K562 (cell line): ENCODE results near the gene TAMALIN. TPM values are rescaled to one million over a fixed set of nuclear protein-coding genes. Genes with fewer than 3 reads are reported as not detected.

ENCODE experiments used
- ATAC-seq: fragments of 200-7000 bp; cut with Tn5 transposase; 3 replicates; pipeline ENCODE4 v1.9.1; 2020; ENCODE audit warnings: moderate library complexity
- BruUV-seq: library from RNA; stranded (reverse); fragments of 400-500 nt; replicated peaks from 2 replicates; lab custom pipeline; 2021; lab: Mats Ljungman, UMichigan
- CTCF ChIA-PET: fragments of 300-600 bp; formaldehyde crosslinking; extraction: SDS; loops from one replicate; lab custom pipeline; 2021; ENCODE audit warnings: low intra/inter-chr PET ratio; lab: Yijun Ruan, JAX
- POLR2A ChIA-PET: fragments of 300-600, 350-650 bp; sonication (Branson Sonifier 250); formaldehyde crosslinking; extraction: SDS; loops from one replicate; lab custom pipeline; 2021; ENCODE audit warnings: antibody characterized with exemption, inconsistent platforms; lab: Yijun Ruan, JAX
- DNase-seq, 4 experiments: peaks; one replicate each; pipeline versions ENCODE4 v3.0.0 to v3.0.0-alpha.2; 2011 to 2018; ENCODE audit warnings: low spot score in 3 of 4, mixed read lengths in 3 of 4; ENCODE audit errors: extremely low read depth in 1 of 4
- FAIRE-seq: peaks from 2 replicates; lab custom pipeline; 2011; peaks lifted over from hg19 to GRCh38; lab: Jason Lieb, UNC
- H2AFZ ChIP-seq: 2 replicates; pipeline ENCODE4 v1.6.0; 2011; ENCODE audit warnings: low read depth, low read length, control low read depth, inconsistent platforms
- H3K27ac ChIP-seq: fragments of 200-600 bp; 3 replicates; pipeline ENCODE4 v1.8.0; 2011; ENCODE audit warnings: low read depth, mild to moderate bottlenecking, control low read depth, inconsistent platforms, low read length, moderate library complexity, mixed read lengths; ENCODE audit errors: extremely low read depth
- H3K27me3 ChIP-seq, 2 experiments: fragments of 300-600 bp in 1 of 2; 2 replicates in 1 of 2; 3 replicates in 1 of 2; pipeline versions ENCODE4 v1.6.0 to v1.8.0; 2011; ENCODE audit warnings: inconsistent platforms in 2 of 2, low read length in 2 of 2, mild to moderate bottlenecking in 1 of 2, mixed read lengths in 1 of 2, moderate library complexity in 1 of 2; ENCODE audit not compliant: control insufficient read depth in 2 of 2, insufficient read depth in 2 of 2
- H3K36me3 ChIP-seq: fragments of 300-600 bp; 3 replicates; pipeline ENCODE4 v1.8.0; 2011; ENCODE audit warnings: mild to moderate bottlenecking, low read length, inconsistent platforms; ENCODE audit not compliant: control insufficient read depth, insufficient read depth
- H3K4me1 ChIP-seq, 2 experiments: fragments of 200-600 bp in 1 of 2; replicated peaks in 1 of 2; 2 replicates in 1 of 2; 3 replicates in 1 of 2; pipeline versions ENCODE4 v1.5.1 to v1.8.0; 2011; ENCODE audit warnings: inconsistent platforms in 2 of 2, low read length in 2 of 2, mild to moderate bottlenecking in 1 of 2, mixed read lengths in 1 of 2, moderate library complexity in 1 of 2; ENCODE audit not compliant: control insufficient read depth in 2 of 2, insufficient read depth in 2 of 2
- H3K4me2 ChIP-seq: 2 replicates; pipeline ENCODE4 v1.6.1; 2011; ENCODE audit warnings: low read length, control low read depth, inconsistent platforms, mixed read lengths; ENCODE audit not compliant: insufficient read depth
- H3K4me3 ChIP-seq: fragments of 200-600 bp; sonication (generic), shearing (Covaris generic); 2 replicates; pipeline ENCODE4 v1.5.1; 2016; ENCODE audit warnings: control low read depth, inconsistent platforms
- H3K79me2 ChIP-seq: fragments of 200-600 bp; 3 replicates; pipeline ENCODE4 v1.8.0; 2011; ENCODE audit warnings: low read length, inconsistent platforms; ENCODE audit not compliant: control insufficient read depth, insufficient read depth
- H3K9ac ChIP-seq, 2 experiments: 2 replicates each; pipeline versions ENCODE4 v1.6.0 to v1.6.1; 2011; ENCODE audit warnings: low read depth in 2 of 2, low read length in 2 of 2, control low read depth in 1 of 2, inconsistent platforms in 1 of 2, mild to moderate bottlenecking in 1 of 2, mixed read lengths in 1 of 2; ENCODE audit not compliant: insufficient read depth in 1 of 2
- H3K9me1 ChIP-seq: one replicate; pipeline ENCODE4 v1.6.0; 2011; ENCODE audit warnings: inconsistent platforms, mild to moderate bottlenecking, low read length, moderate library complexity; ENCODE audit not compliant: control insufficient read depth, insufficient read depth
- H3K9me3 ChIP-seq: replicated peaks from 2 replicates; pipeline ENCODE4 v1.5.1; 2011; ENCODE audit warnings: low read depth, low read length, inconsistent platforms; ENCODE audit not compliant: control insufficient read depth, insufficient read depth
- H4K20me1 ChIP-seq: replicated peaks from 2 replicates; pipeline ENCODE4 v1.6.1; 2011; ENCODE audit warnings: low read length, inconsistent platforms, mixed read lengths; ENCODE audit not compliant: control insufficient read depth, insufficient read depth
- ARID2 ChIP-seq: fragments of 450-650 bp; IDR thresholded peaks from 2 replicates; pipeline ENCODE4 v1.6.1; 2017; ENCODE audit warnings: antibody characterized with exemption, mild to moderate bottlenecking
- BCOR ChIP-seq: fragments of 450-650 bp; IDR thresholded peaks from 2 replicates; pipeline ENCODE4 v1.6.1; 2016
- C11orf30 ChIP-seq: fragments of 450-650 bp; IDR thresholded peaks from 2 replicates; pipeline ENCODE4 v1.6.1; 2016; ENCODE audit warnings: low read depth, mild to moderate bottlenecking
- ETS2 ChIP-seq: IDR thresholded peaks from 2 replicates; pipeline ENCODE4 v1.6.1; 2016; ENCODE audit warnings: borderline replicate concordance, missing genetic modification characterization, mild to moderate bottlenecking, moderate library complexity, missing compliant biosample characterization; ENCODE audit not compliant: poor library complexity, severe bottlenecking
- HDGF ChIP-seq: fragments of 450-650 bp; IDR thresholded peaks from 2 replicates; pipeline ENCODE4 v1.6.1; 2016
- HEY1 ChIP-seq: fragments of 250-450 bp; sonication (Bioruptor Pico); IDR thresholded peaks from 2 replicates; pipeline ENCODE4 v1.5.0; 2020; ENCODE audit warnings: mild to moderate bottlenecking, moderate library complexity, borderline replicate concordance
- KLF16 ChIP-seq: IDR thresholded peaks from 2 replicates; pipeline ENCODE4 v1.6.1; 2016; ENCODE audit warnings: antibody characterized with exemption
- MAFK ChIP-seq: IDR thresholded peaks from 2 replicates; pipeline ENCODE4 v1.6.1; 2011; ENCODE audit warnings: low read length, improper control_type of control experiment
- MAZ ChIP-seq, 2 experiments: fragments of 450-650 bp in 1 of 2; sonication (generic) in 1 of 2; formaldehyde crosslinking; IDR thresholded peaks in 1 of 2; conservative IDR thresholded peaks in 1 of 2; 2 replicates each; pipeline versions ENCODE4 v1.4.0 to v1.5.0; 2020; ENCODE audit warnings: mild to moderate bottlenecking in 1 of 2, missing genetic modification reagents in 1 of 2
- NR2F6 ChIP-seq: fragments of 450-650 bp; formaldehyde crosslinking; IDR thresholded peaks from 2 replicates; pipeline ENCODE4 v1.4.0; 2020; ENCODE audit warnings: mild to moderate bottlenecking
- SRSF3 ChIP-seq: fragments of 200-400 bp; formaldehyde crosslinking; IDR thresholded peaks from 2 replicates; pipeline ENCODE4 v1.6.1; 2016; ENCODE audit warnings: mild to moderate bottlenecking, low read length, moderate library complexity; ENCODE audit not compliant: insufficient read depth
- TFAM ChIP-seq: fragments of 250-450 bp; sonication (Bioruptor Pico); conservative IDR thresholded peaks from 2 replicates; pipeline ENCODE4 v1.5.0; 2021; ENCODE audit warnings: mild to moderate bottlenecking, moderate library complexity
- ZNF316 ChIP-seq: fragments of 450-650 bp; IDR thresholded peaks from 2 replicates; pipeline ENCODE4 v1.6.1; 2016
- ZNF408 ChIP-seq: fragments of 250-450 bp; sonication (Bioruptor Pico); IDR thresholded peaks from 2 replicates; pipeline ENCODE4 v1.4.0; 2020; ENCODE audit warnings: low read depth, mild to moderate bottlenecking, moderate library complexity
- WGBS: fragments of 100-300 bp; shearing (Covaris generic); methylation state at CpG from one replicate; pipeline ENCODE4 v1.1.6; 2016; ENCODE audit warnings: low coverage, mixed read lengths; ENCODE audit not compliant: insufficient coverage; ENCODE audit errors: missing lambda C conversion rate; 5-methylcytosine and 5-hydroxymethylcytosine counted together
- in situ Hi-C: fragments of 300-500 bp; cut with MboI; formaldehyde crosslinking; loops from 4 replicates; pipeline ENCODE4 v1.15.0; 2018; ENCODE audit warnings: inconsistent platforms, mixed read lengths
- intact Hi-C: fragments of 100-400 bp; cut with micrococcal nuclease; formaldehyde crosslinking; loops from 2 replicates; pipeline ENCODE4 v1.14.2; 2022
- polyA plus RNA-seq, 8 experiments: library from polyadenylated mRNA; depleted of rRNA in 4 of 8; stranded (reverse) in 5 of 8; unstranded in 3 of 8; fragments of >200 nt; fragmentation: Nextera tagmentation in 2 of 8; fragmentation: Illumina TruSeq in 1 of 8; extraction: Ambion mirVana in 2 of 8; extraction: Trizol in 1 of 8; gene quantifications; 2 replicates each; pipeline versions ENCODE4 v1.2.1 to v1.2.3, GENCODE V29; 2011 to 2014; ENCODE audit warnings: inconsistent platforms in 1 of 8, missing spikeins in 1 of 8
- total RNA-seq, 7 experiments: library from RNA; depleted of rRNA in 6 of 7; stranded (reverse); fragments of >200 nt in 6 of 7; fragmentation: Illumina TruSeq in 2 of 7; extraction: Trizol in 2 of 7; gene quantifications; 2 replicates each; pipeline versions ENCODE4 v1.2.1 to v1.2.3, GENCODE V29; 2011 to 2021; ENCODE audit warnings: low replicate concordance in 1 of 7
- TF ChIP-seq, protein P1 (sequence below): fragments of 450-650 bp; IDR thresholded peaks from 2 replicates; pipeline ENCODE4 v1.6.1; 2016; ENCODE audit warnings: low read depth, mild to moderate bottlenecking, moderate library complexity
- TF ChIP-seq, protein P2 (sequence below): fragments of 250-450 bp; sonication (Bioruptor Pico); IDR thresholded peaks from 2 replicates; pipeline ENCODE4 v1.5.0; 2021
- TF ChIP-seq, protein P3 (sequence below): sonication (generic); formaldehyde crosslinking; IDR thresholded peaks from 2 replicates; pipeline ENCODE4 v1.8.1; 2023; ENCODE audit warnings: mild to moderate bottlenecking, missing genetic modification reagents

Gene TAMALIN
- total and polyA plus RNA-seq, 9 of the 15 experiments (the other 6 are each of a cell fraction or from before 2014, with no cell fraction given), result 0.74 to 2.2 (median 1.5) TPM; not detected in 2

DNA sequence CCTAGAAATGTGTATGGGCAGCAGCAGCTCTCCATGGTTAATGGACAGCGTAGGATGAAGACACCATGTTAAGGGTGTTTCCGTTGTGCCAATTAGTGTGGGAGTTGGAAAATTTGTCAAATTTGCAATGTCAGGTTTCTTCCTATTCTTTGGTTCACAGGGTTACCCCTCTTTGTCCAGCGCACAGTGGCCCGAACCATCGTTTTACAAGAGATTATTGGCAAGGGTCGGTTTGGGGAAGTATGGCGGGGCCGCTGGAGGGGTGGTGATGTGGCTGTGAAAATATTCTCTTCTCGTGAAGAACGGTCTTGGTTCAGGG lies 26.0 kb upstream of the TAMALIN start:
- FAIRE-seq, result no peak
- Histone ChIP-seq H3K4me2 (no peak overlapping the region), H3K4me1 (peaks cover 0 to 14% of the 10 kb centered on the region in 2 experiments; a peak in 4 of 5 replicates), H3K79me2 (no peaks in the 10 kb centered on the region), H3K4me3 (no peak overlapping the region), H3K9me1 (no peaks in the 10 kb centered on the region), H2AFZ (0 out of 2 replicates have a peak overlapping the region, but pooled peaks have one; percentile 4), H3K9ac (no peak overlapping the region), H3K9me3 (no peaks in the 10 kb centered on the region), H3K36me3 (peaks cover 77% of the 10 kb centered on the region), H4K20me1 (peaks cover 8% of the 10 kb centered on the region; the same call in 1 of the 2 replicates), H3K27me3 (no peaks in the 10 kb centered on the region), H3K27ac (no peak overlapping the region; the same call in 2 of the 3 replicates)
- ATAC-seq, result no peak
- in situ Hi-C loops, result no loop called here
- DNase-seq, result no peak
- ChIA-PET POLR2A (interaction anchor here (1.2 kb wide), 1 partner anchor 15 kb away, joined by 4 read pairs; no protein-coding TSS in a partner anchor), CTCF (interaction anchor here (1.1 to 3.6 kb wide), 4 partner anchors 45 to 89 kb away, joined by 4 to 25 read pairs (median 8); no protein-coding TSS in a partner anchor)
- no TSS peak for BruUV-seq
- intact Hi-C loops, result loop anchor here (1.0 kb wide), 2 partner anchors 54 to 85 kb away; no protein-coding TSS in a partner anchor
- peak; percentile 23; the same call in 1 of the 2 replicates for TF ChIP-seq MAFK
- no peak for TF ChIP-seq TFAM (CRISPR knock-in tag)
- TF ChIP-seq, protein P1, sequence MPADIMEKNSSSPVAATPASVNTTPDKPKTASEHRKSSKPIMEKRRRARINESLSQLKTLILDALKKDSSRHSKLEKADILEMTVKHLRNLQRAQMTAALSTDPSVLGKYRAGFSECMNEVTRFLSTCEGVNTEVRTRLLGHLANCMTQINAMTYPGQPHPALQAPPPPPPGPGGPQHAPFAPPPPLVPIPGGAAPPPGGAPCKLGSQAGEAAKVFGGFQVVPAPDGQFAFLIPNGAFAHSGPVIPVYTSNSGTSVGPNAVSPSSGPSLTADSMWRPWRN, result no peak
- TF ChIP-seq, protein P2, sequence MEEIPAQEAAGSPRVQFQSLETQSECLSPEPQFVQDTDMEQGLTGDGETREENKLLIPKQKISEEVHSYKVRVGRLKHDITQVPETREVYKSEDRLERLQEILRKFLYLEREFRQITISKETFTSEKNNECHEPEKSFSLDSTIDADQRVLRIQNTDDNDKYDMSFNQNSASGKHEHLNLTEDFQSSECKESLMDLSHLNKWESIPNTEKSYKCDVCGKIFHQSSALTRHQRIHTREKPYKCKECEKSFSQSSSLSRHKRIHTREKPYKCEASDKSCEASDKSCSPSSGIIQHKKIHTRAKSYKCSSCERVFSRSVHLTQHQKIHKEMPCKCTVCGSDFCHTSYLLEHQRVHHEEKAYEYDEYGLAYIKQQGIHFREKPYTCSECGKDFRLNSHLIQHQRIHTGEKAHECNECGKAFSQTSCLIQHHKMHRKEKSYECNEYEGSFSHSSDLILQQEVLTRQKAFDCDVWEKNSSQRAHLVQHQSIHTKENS (CRISPR knock-in tag), result no peak
- TF ChIP-seq ETS2, result no peak
- TF ChIP-seq HDGF, result 0 out of 2 replicates have a peak, but pooled peaks have one; percentile 5
- TF ChIP-seq ARID2, result no peak
- TF ChIP-seq KLF16, result no peak
- no peak for TF ChIP-seq BCOR
- TF ChIP-seq C11orf30, result peak; percentile 64
- TF ChIP-seq NR2F6 (CRISPR knock-in tag), result no peak
- TF ChIP-seq ZNF408 (CRISPR knock-in tag), result no peak
- TF ChIP-seq HEY1, result no peak
- TF ChIP-seq SRSF3, result no peak
- TF ChIP-seq, protein P3, sequence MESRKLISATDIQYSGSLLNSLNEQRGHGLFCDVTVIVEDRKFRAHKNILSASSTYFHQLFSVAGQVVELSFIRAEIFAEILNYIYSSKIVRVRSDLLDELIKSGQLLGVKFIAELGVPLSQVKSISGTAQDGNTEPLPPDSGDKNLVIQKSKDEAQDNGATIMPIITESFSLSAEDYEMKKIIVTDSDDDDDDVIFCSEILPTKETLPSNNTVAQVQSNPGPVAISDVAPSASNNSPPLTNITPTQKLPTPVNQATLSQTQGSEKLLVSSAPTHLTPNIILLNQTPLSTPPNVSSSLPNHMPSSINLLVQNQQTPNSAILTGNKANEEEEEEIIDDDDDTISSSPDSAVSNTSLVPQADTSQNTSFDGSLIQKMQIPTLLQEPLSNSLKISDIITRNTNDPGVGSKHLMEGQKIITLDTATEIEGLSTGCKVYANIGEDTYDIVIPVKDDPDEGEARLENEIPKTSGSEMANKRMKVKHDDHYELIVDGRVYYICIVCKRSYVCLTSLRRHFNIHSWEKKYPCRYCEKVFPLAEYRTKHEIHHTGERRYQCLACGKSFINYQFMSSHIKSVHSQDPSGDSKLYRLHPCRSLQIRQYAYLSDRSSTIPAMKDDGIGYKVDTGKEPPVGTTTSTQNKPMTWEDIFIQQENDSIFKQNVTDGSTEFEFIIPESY (CRISPR knock-in tag), result no peak
- no peak for TF ChIP-seq MAZ (CRISPR knock-in tag; conservative IDR thresholded peaks at IDR 0.05 in 1 of 2, IDR thresholded peaks at IDR 0.05 in 1 of 2)
- TF ChIP-seq ZNF316, result peak; percentile 70
- 68% methylated on average over 10 of the region's 10 CpGs for WGBS
